ENCODE results near the gene ARMC8.
A peak's percentile ranks its signal among the peaks of the same experiment; 100 is the strongest.

- TF ChIP-seq EZH2 (IDR thresholded peaks at IDR 0.05; ENCODE audit: borderline replicate concordance, insufficient read depth, low read length, poor library complexity, severe bottlenecking) (no peak), CTCF (IDR thresholded peaks at IDR 0.05; ENCODE audit: poor library complexity, severe bottlenecking) (peak; percentile 76), POLR2AphosphoS5 (IDR thresholded peaks at IDR 0.05) (no peak), SMC3 (conservative IDR thresholded peaks at IDR 0.05; ENCODE audit: poor library complexity) (peak; percentile 74), TAF1 (IDR thresholded peaks at IDR 0.05; ENCODE audit: low read depth) (no peak), RAD21 (conservative IDR thresholded peaks at IDR 0.05) (peak; percentile 68), EP300 (conservative IDR thresholded peaks at IDR 0.05; ENCODE audit: poor library complexity, severe bottlenecking) (no peak), MXI1 (conservative IDR thresholded peaks at IDR 0.05; ENCODE audit: poor library complexity, severe bottlenecking) (no peak), REST (IDR thresholded peaks at IDR 0.05; ENCODE audit: borderline replicate concordance) (no peak)
Observed at GRCh38 chr3:138332472-138333073, 145.5 kb downstream of the ARMC8 start.
